ENCODE measurements around the gene ARHGEF19.
"Not testable (repeated sequence)": the region's sequence is repeated elsewhere in the genome, so short reads cannot be mapped to it uniquely, and the experiment has no call there.

ARHGEF19 gene

GRCh38 chr1:16172964-16173446 lies 39.4 kb downstream of the ARHGEF19 start:
- DNase-seq (ENCODE audit: low spot score): no peak
- in situ Hi-C loops (cut with MboI; ENCODE audit: low sequenced_read_pairs, unreplicated experiment): no loop called here
- TF ChIP-seq CTCF (IDR thresholded peaks at IDR 0.05; ENCODE audit: borderline replicate concordance, control extremely low read depth, extremely low read depth, insufficient read depth, missing control alignments): no peak

- no peak for DNase-seq (ENCODE audit: low spot score)
- no peak for TF ChIP-seq CTCF (IDR thresholded peaks at IDR 0.05; ENCODE audit: borderline replicate concordance, control extremely low read depth, extremely low read depth, insufficient read depth, missing control alignments)
- in situ Hi-C loops (cut with MboI; ENCODE audit: low sequenced_read_pairs, unreplicated experiment): no loop called here
Observed at GRCh38 chr1:16172218-16172830, 40.1 kb downstream of the ARHGEF19 start.

- in situ Hi-C loops (cut with MboI; ENCODE audit: low sequenced_read_pairs, unreplicated experiment): no loop called here
- DNase-seq (ENCODE audit: low spot score): no peak
- TF ChIP-seq CTCF (IDR thresholded peaks at IDR 0.05; ENCODE audit: borderline replicate concordance, control extremely low read depth, extremely low read depth, insufficient read depth, missing control alignments): no peak
Observed at GRCh38 chr1:16171314-16172151, 40.9 kb downstream of the ARHGEF19 start.

- no peak for DNase-seq (ENCODE audit: low spot score)
- no peak for TF ChIP-seq CTCF (IDR thresholded peaks at IDR 0.05; ENCODE audit: borderline replicate concordance, control extremely low read depth, extremely low read depth, insufficient read depth, missing control alignments)
- in situ Hi-C loops (cut with MboI; ENCODE audit: low sequenced_read_pairs, unreplicated experiment): no loop called here
Observed at GRCh38 chr1:16170283-16170673, 42.2 kb downstream of the ARHGEF19 start.

GRCh38 chr1:16168622-16169360 lies 43.7 kb downstream of the ARHGEF19 start:
- in situ Hi-C loops (cut with MboI; ENCODE audit: low sequenced_read_pairs, unreplicated experiment): no loop called here
- no peak for DNase-seq (ENCODE audit: low spot score)
- TF ChIP-seq CTCF (IDR thresholded peaks at IDR 0.05; ENCODE audit: borderline replicate concordance, control extremely low read depth, extremely low read depth, insufficient read depth, missing control alignments): no peak

GRCh38 chr1:16168144-16168495 lies 44.3 kb downstream of the ARHGEF19 start:
- DNase-seq (ENCODE audit: low spot score); in situ Hi-C loops (cut with MboI; ENCODE audit: low sequenced_read_pairs, unreplicated experiment): not testable (repeated sequence)

All from GM13976 (cell line).